Skin epidermis (tissue), 12 donors: Measurements from ENCODE around the gene MTF1.
"Not testable (repeated sequence)": the region's sequence is repeated elsewhere in the genome, so short reads cannot be mapped to it uniquely, and the experiment has no call there.

ENCODE experiments used
- H3K27ac ChIP-seq, 21 experiments: fragments of 200-600 bp; sonication (generic) in 11 of 21; one replicate each; pipeline ENCODE4 v1.5.0; 2020; ENCODE audit warnings: mild to moderate bottlenecking in 3 of 21, inconsistent platforms in 2 of 21, moderate library complexity in 2 of 21
- H3K4me3 ChIP-seq, 7 experiments: fragments of 200-600 bp; sonication (generic) in 2 of 7; one replicate each; pipeline ENCODE4 v1.5.0; 2020; ENCODE audit warnings: inconsistent platforms in 2 of 7, mild to moderate bottlenecking in 2 of 7, moderate library complexity in 1 of 7

The MTF1 gene

GRCh38 chr1:37802439-37802838 lies 57.0 kb downstream of the MTF1 start:
- Histone ChIP-seq H3K4me3 (no peak overlapping the region), H3K27ac (no peak overlapping the region)

DNA sequence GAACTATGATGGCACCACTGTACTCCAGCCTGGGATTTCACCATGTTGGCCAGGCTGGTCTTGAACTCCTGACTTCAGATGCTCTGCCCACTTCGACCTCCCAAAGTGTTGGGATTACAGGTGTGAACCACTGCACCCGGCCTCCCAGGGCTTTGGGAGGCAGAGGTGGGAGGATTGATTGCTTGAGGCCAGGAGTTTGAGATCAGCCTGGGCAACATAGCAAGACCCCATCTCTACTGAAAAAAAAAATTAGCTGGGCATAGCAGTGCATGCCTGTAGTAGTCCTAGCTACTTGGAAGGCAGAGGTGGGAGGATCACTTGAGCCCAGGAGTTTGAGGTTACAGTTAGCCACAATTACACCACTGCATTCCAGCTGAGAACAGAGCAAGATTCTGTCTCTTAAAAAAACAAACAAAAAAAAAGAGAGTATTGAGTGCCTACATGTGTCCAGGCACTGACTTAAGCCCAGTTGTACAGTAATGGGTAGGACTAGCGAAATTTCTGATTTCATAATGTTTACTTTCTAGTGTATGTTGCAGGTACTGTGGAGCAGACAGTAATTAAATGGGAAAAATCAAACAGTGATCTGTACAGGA lies 61.5 kb downstream of the MTF1 start:
- H3K4me3 ChIP-seq = no peak overlapping the region
- H3K27ac ChIP-seq = no peak overlapping the region

GRCh38 chr1:37795340-37796125 lies 63.9 kb downstream of the MTF1 start:
- Histone ChIP-seq H3K27ac (no peak overlapping the region), H3K4me3 (no peak overlapping the region)

GRCh38 chr1:37794372-37795339 lies 64.7 kb downstream of the MTF1 start:
- Histone ChIP-seq H3K27ac (no peak overlapping the region), H3K4me3 (peak overlapping the region; percentile 37 to 59 (median 43))

GRCh38 chr1:37793773-37794371 lies 65.5 kb downstream of the MTF1 start, which contains the start of gene MANEAL:
Gene MANEAL, plus strand, starts transcription at chr1:37793847. Its CDS starts 336 bp downstream, at chr1:37794183.
- H3K27ac ChIP-seq = peak within 1 kb of the TSS in 3 of 21 experiments; percentile 3 to 35 (median 15)
- H3K4me3 ChIP-seq = peak within 1 kb of the TSS; percentile 37 to 59 (median 43)

DNA sequence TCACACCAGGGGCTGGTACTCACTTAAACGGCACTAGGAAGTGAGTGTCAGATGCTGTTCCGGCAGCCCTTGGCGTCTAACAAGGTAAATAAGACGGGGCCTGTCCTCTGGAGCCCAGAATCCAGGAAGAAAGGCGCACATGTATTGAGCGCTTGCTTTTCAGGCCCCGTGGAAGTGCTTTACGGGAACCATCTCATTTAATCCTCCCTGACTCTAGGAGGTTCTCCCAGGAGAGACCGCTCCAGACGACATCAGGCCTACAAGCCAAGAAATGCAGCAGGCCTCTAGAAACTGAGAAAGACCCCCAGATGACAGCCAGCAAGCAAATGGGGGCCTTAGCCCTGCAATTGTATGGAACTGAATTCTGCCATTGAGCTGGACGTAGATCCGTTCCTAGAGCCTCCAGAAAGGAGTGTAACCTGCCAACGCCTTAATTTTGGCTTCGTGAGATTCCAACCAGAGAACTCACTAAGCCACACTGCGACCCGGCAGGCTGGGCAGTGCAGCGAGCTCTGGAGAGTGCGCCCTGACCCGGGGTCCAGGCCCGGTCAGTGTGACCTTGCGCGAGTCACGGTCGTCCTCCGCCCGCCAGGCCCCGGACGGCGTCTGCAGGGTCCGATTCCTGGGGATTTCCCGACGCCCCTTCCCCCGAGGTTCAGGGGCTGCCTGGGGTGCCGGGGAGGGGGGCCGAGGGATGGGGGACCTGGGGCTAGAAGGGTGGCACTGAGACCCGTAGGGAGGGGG lies 66.3 kb downstream of the MTF1 start:
- peak overlapping the region; percentile 37 to 59 (median 43) for H3K4me3 ChIP-seq
- peak overlapping the region in 2 of 21 experiments; percentile 3 to 15 for H3K27ac ChIP-seq

DNA sequence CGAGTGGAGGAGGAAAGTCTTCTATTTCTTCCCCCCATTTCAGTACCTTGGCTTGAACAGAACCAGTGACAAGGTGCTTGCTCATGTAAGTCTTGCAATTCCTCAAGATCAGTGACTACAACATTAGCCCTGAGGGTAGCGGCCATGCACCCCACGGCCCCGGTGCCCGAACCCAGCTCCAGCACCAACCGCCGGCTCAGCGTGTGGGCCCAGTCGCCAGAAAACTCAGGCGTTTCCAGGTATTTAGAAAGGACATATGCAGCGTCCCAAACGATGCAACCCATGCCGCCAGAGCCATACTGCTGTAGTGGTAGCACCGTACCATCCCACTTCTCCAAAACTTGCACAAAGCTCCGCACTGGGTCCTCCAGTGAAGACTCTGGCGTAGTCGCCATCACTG lies 76.9 kb downstream of the MTF1 start:
- Histone ChIP-seq H3K4me3 (no peak overlapping the region), H3K27ac (no peak overlapping the region)

DNA sequence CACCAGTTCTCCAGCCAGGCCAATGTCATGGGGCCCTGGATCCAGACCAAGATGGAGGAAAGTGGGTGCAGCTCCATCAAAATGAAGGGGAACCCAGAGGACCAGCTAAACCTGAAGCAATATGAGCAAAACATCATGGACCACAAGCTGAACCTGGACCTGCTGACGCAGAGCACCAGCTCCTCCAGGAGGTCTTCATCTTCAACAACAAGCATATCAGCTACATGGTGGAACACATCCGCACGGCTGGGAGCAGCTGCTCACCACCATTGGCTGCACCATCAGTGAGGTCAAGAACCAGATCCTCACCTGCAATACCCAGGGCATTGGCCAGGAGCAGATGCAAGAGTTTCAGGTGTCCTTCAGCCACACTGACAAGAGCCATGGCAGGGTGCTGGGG lies 80.7 kb downstream of the MTF1 start:
- Histone ChIP-seq H3K4me3 (no peak overlapping the region), H3K27ac (no peak overlapping the region)

GRCh38 chr1:37776946-37777516 lies 82.4 kb downstream of the MTF1 start:
- Histone ChIP-seq H3K4me3 (no peak overlapping the region), H3K27ac (no peak overlapping the region)

DNA sequence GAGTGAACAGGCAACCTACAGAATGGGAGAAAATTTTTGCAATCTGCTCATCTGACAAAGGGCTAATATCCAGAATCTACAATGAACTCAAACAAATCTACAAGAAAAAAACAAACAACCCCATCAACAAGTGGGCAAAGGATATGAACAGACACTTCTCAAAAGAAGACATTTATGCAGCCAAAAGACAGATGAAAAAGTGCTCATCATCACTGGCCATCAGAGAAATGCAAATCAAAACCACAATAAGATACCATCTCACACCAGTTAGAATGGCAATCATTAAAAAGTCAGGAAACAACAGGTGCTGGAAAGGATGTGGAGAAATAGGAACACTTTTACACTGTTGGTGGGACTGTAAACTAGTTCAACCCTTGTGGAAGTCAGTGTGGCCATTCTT lies 88.0 kb downstream of the MTF1 start:
- H3K27ac ChIP-seq, H3K4me3 ChIP-seq: not testable (repeated sequence)

GRCh38 chr1:37767488-37767887 lies 91.9 kb downstream of the MTF1 start:
- Histone ChIP-seq H3K4me3 (no peak overlapping the region), H3K27ac (no peak overlapping the region)

DNA sequence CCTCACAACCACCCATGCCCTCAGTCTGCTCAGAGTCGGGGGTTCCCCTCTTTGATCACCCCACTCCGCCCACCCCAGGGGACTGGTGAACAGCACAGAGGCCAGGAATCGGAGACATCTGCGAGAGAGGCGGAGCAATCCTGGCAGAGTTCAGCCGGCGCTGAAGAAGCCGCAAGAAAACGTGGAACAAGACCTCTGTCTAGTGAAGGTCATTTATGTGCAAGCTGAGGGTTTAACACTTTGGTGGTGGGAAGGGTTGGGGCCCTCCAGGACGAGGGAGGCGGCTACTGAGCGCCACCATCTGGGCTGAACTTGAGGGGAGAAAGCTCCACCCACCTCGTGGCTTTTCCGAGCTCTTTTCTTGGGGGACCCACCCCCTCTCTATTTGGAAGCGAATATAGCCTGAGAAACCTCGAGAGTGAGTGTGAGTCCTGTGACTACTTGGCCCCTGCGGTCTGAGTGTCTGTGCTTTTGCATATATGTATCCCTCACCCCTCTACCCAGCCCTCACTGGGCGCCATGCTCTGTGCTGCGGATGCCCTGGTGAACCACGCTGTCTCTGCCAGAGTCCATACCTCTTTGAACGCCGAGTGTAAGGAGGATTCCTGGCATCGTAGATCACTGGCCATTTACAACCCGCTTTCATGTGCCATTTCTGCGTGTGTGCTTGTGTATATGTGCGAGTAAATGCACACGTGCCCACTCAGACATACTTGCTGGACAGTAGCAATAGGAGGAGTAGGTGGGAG lies 93.3 kb downstream of the MTF1 start:
- Histone ChIP-seq H3K27ac (no peak overlapping the region), H3K4me3 (no peak overlapping the region)

DNA sequence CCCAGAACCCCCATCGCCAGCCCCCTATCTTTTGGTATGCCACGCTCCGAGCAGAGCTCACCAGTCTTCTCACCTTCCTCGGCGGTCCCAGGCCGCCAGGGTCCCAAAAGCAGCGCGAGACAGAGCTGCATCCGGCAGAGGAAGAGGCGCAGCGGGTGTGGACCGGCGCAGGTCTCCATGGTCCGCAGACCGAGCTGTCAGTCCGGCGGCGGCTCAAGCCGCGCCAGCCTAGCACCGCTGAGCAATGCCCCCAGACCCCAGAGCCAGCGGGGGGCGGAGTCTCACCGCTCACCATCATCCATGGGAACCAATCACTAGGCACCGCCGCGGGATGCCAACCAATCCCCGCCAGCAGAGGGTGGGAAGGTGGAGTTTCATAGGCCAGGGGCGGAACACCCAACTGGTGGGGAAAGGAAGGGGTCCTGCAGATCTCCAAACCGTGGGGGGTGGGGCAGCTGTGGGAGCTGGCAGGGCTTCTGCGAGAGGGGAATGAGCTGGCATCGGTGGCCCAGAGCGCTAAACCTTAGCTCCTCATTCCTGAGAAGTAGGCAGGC lies 94.4 kb downstream of the MTF1 start, which contains the start of gene EPHA10:
TSS of gene EPHA10 (minus strand) at position 233 of the 554 bp plus-strand sequence. CDS start at position 179, 54 bp downstream.
- Histone ChIP-seq H3K4me3 (no peak within 1 kb of the TSS), H3K27ac (no peak within 1 kb of the TSS)

DNA sequence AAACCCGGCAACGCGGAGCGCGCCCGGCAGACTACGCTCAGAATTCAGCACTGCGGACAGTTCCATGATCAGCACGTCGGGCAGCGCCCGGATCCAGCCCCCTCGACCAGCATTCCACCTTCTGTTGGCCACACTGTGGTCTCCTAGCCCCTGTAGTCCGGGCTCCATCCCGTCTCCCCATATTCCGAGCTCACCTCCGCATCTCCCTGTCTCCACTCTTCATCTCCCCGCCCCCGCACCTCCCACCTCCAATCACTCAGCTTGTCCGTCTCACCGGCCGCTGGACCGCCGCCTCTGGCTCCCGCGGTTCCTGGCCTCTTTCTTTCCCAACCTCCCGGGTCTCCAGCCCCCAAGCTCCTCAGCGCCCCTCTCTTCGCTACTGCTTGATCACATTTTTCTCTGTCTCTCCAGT lies 95.0 kb downstream of the MTF1 start:
- no peak overlapping the region for H3K4me3 ChIP-seq

DNA sequence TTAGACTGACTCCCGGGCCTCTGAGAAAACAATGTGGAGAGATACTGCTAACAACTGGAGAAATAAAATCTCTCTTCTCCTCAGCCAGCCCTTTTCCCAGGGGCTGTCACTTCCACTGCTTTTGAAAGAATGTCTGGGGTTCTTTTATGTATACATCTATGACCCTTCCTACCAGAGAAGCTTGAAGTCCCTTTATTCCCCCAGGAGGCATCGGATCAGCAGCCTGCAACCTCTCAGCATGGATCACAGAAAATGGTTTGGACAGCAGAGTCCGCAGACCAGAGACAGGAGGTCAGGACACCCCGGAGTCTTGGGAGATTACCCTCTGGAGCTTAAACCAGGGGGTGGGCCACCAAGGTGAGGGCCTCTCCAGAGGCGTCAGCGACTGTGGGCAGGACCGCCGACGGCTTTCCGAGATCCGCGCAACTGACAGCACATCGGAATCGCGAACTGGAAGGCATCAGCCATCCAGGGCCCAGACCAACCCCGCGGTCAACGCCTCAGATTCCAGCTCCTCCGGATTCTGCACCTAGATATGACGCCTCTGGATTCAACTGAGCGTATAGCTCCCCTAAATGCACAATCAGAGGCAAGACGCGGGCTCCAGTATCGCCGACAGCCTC lies 95.5 kb downstream of the MTF1 start:
- Histone ChIP-seq H3K27ac (no peak overlapping the region), H3K4me3 (no peak overlapping the region)

More for the DNA sequence above, 95.0 kb downstream of the MTF1 start:
- H3K27ac ChIP-seq = no peak overlapping the region

DNA sequence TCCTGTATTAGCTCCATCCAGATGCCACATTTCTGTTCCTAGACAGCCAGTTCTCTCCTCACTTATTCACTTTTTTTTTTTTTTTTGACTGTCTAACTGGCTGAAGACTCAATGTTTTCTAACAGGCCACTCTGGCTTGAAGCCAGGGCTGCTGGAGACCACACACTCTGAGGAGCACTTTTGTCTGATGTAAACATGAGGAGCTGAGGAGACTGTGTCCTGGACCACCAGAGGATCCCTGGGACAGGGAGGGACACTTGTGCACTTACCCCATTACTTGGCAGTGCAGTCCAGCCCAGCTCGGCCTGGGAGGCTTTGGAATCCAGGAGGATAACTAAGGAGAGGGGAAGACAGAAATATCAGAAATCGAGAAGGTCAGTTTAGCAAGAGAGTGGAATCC lies 96.9 kb downstream of the MTF1 start:
- H3K4me3 ChIP-seq = no peak overlapping the region
- H3K27ac ChIP-seq = no peak overlapping the region

DNA sequence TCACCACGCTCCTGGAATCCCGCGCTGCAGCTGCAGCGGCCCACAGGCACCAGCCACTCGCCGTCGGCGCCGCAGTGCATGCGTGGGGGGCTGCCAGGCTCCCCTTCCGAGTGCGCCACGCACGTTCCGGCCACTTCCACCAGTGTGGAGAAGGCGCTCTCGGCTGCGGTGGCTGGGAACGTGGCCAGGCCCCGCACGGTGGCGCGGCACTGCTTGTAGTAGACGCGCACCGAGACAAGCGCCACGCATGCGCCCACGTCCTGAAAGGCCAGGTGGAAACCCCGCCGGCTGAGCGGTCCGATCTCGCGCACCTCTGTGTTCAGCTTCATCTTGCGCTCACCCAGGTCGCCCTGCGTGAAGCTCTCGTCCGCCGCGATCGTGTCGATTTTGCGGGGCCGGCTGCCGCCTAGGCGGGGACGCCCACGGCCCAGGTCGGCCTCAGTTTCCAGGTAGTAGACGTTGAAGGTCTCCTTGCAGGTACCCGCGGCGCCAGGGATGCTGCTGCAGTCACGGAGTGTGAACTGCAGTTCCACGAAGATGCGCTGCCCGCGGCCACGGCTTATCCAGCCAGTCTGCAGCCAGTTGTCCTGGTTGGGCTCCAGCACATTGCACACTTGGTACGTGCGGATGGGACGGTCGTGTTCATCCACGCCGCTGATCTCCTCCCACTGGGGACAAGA lies 97.8 kb downstream of the MTF1 start:
- no peak overlapping the region for H3K27ac ChIP-seq
- H3K4me3 ChIP-seq = no peak overlapping the region
